NCI-H526 treated with DMSO at 0.1 percent for 48 hours (cell line): Measurements from ENCODE around the gene LPA.
A peak's percentile ranks its signal among the peaks of the same experiment; 100 is the strongest.

Source experiments
- DNase-seq: peaks from one replicate; lab custom pipeline; 2025; lab: John Stamatoyannopoulos, UW

Gene LPA

GRCh38 chr6:160520043-160520904 lies 143.8 kb downstream of the LPA start:
- peak; percentile 4 for DNase-seq

- DNase-seq, result no peak
Measured at GRCh38 chr6:160519603-160520042, 144.5 kb downstream of the LPA start.

GRCh38 chr6:160519133-160519532 lies 144.9 kb downstream of the LPA start:
- no peak for DNase-seq

- no peak for DNase-seq
Measured at GRCh38 chr6:160513836-160514235, 150.2 kb downstream of the LPA start.

- no peak for DNase-seq
Measured at GRCh38 chr6:160510976-160511617, 153.0 kb downstream of the LPA start.

- DNase-seq, result no peak
Measured at GRCh38 chr6:160510199-160510598, 153.9 kb downstream of the LPA start.

GRCh38 chr6:160509610-160510009 lies 154.5 kb downstream of the LPA start:
- no peak for DNase-seq

GRCh38 chr6:160508599-160508998 lies 155.5 kb downstream of the LPA start:
- no peak for DNase-seq

- no peak for DNase-seq
Measured at GRCh38 chr6:160507420-160507819, 156.7 kb downstream of the LPA start.

GRCh38 chr6:160505970-160506369 lies 158.1 kb downstream of the LPA start:
- DNase-seq, result no peak

GRCh38 chr6:160500639-160501038 lies 163.4 kb downstream of the LPA start:
- no peak for DNase-seq

GRCh38 chr6:160494576-160494975 lies 169.5 kb downstream of the LPA start:
- DNase-seq, result no peak

- no peak for DNase-seq
Measured at GRCh38 chr6:160489091-160489490, 175.0 kb downstream of the LPA start.

GRCh38 chr6:160487116-160487515 lies 177.0 kb downstream of the LPA start:
- no peak for DNase-seq
